ENCODE measurements around the gene PCDH1.

DNA sequence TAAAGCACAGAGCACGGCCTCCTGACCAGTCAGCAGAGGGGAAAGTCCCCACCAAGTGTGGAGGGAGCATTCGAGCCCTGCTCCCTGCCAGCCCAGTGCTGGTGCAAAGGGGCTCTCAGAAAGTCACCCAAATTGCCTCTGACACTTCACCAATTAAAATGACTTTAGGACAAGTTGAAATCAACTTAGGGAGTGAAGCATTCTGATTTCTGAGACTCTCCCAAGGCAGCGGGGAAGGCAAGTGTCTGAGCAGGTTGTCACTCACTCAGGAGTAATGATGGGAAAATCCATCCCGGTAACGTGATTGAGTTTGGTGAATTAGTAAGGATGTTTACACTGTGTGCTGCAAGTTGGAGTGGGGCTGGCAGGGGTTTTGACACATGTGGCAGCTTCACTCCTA lies 73.7 kb downstream of the PCDH1 start:
- TF ChIP-seq, protein P1, sequence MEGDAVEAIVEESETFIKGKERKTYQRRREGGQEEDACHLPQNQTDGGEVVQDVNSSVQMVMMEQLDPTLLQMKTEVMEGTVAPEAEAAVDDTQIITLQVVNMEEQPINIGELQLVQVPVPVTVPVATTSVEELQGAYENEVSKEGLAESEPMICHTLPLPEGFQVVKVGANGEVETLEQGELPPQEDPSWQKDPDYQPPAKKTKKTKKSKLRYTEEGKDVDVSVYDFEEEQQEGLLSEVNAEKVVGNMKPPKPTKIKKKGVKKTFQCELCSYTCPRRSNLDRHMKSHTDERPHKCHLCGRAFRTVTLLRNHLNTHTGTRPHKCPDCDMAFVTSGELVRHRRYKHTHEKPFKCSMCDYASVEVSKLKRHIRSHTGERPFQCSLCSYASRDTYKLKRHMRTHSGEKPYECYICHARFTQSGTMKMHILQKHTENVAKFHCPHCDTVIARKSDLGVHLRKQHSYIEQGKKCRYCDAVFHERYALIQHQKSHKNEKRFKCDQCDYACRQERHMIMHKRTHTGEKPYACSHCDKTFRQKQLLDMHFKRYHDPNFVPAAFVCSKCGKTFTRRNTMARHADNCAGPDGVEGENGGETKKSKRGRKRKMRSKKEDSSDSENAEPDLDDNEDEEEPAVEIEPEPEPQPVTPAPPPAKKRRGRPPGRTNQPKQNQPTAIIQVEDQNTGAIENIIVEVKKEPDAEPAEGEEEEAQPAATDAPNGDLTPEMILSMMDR (IDR thresholded peaks at IDR 0.05), result no peak
- TF ChIP-seq POLR2A (IDR thresholded peaks at IDR 0.05), result no peak

All from heart left ventricle (tissue), 13 donors.